ENCODE results near the gene TDRD9.
A peak's percentile ranks its signal among the peaks of the same experiment; 100 is the strongest.

The TDRD9 gene

GRCh38 chr14:104064003-104064402 lies 135.7 kb downstream of the TDRD9 start:
- Histone ChIP-seq H3K9ac (ENCODE audit: low read depth in 1 of 2, low read length in 2 of 2) (no peak overlapping the region), H3K36me3 (ENCODE audit: control insufficient read depth in 1 of 2, insufficient read depth in 2 of 2, low read length in 2 of 2) (no peaks in the 10 kb centered on the region), H3K27me3 (ENCODE audit: control insufficient read depth in 1 of 2, insufficient read depth in 2 of 2, low read length in 2 of 2) (no peaks in the 10 kb centered on the region), H3K4me1 (ENCODE audit: control insufficient read depth in 1 of 2, insufficient read depth in 2 of 2, low read length in 2 of 2) (no peaks in the 10 kb centered on the region), H3K27ac (ENCODE audit: low read depth, low read length) (no peak overlapping the region), H3K4me3 (ENCODE audit: low read depth in 1 of 2, low read length in 2 of 2) (no peak overlapping the region), H3K9me3 (ENCODE audit: control insufficient read depth in 1 of 2, low read length in 2 of 2) (peaks cover 10 to 15% of the 10 kb centered on the region in 2 donors)

GRCh38 chr14:104066279-104066678 lies 138.0 kb downstream of the TDRD9 start:
- H3K27me3 ChIP-seq (ENCODE audit: control insufficient read depth in 1 of 2, insufficient read depth in 2 of 2, low read length in 2 of 2): peaks cover 0 to 3% of the 10 kb centered on the region in 2 donors
- peaks cover 10 to 15% of the 10 kb centered on the region in 2 donors for H3K9me3 ChIP-seq (ENCODE audit: control insufficient read depth in 1 of 2, low read length in 2 of 2)
- H3K9ac ChIP-seq (ENCODE audit: low read depth in 1 of 2, low read length in 2 of 2): no peak overlapping the region
- H3K36me3 ChIP-seq (ENCODE audit: control insufficient read depth in 1 of 2, insufficient read depth in 2 of 2, low read length in 2 of 2): no peaks in the 10 kb centered on the region
- no peak overlapping the region for H3K4me3 ChIP-seq (ENCODE audit: low read depth in 1 of 2, low read length in 2 of 2)
- no peaks in the 10 kb centered on the region for H3K4me1 ChIP-seq (ENCODE audit: control insufficient read depth in 1 of 2, insufficient read depth in 2 of 2, low read length in 2 of 2)
- no peak overlapping the region for H3K27ac ChIP-seq (ENCODE audit: low read depth, low read length)

- H3K27me3 ChIP-seq (ENCODE audit: control insufficient read depth in 1 of 2, insufficient read depth in 2 of 2, low read length in 2 of 2): peaks cover 0 to 3% of the 10 kb centered on the region in 2 donors
- no peak overlapping the region for H3K9ac ChIP-seq (ENCODE audit: low read depth in 1 of 2, low read length in 2 of 2)
- no peaks in the 10 kb centered on the region for H3K4me1 ChIP-seq (ENCODE audit: control insufficient read depth in 1 of 2, insufficient read depth in 2 of 2, low read length in 2 of 2)
- no peak overlapping the region for H3K27ac ChIP-seq (ENCODE audit: low read depth, low read length)
- no peaks in the 10 kb centered on the region for H3K36me3 ChIP-seq (ENCODE audit: control insufficient read depth in 1 of 2, insufficient read depth in 2 of 2, low read length in 2 of 2)
- no peak overlapping the region for H3K4me3 ChIP-seq (ENCODE audit: low read depth in 1 of 2, low read length in 2 of 2)
- H3K9me3 ChIP-seq (ENCODE audit: control insufficient read depth in 1 of 2, low read length in 2 of 2): peaks cover 10 to 15% of the 10 kb centered on the region in 2 donors
Measured at GRCh38 chr14:104066719-104067295, 138.6 kb downstream of the TDRD9 start.

DNA sequence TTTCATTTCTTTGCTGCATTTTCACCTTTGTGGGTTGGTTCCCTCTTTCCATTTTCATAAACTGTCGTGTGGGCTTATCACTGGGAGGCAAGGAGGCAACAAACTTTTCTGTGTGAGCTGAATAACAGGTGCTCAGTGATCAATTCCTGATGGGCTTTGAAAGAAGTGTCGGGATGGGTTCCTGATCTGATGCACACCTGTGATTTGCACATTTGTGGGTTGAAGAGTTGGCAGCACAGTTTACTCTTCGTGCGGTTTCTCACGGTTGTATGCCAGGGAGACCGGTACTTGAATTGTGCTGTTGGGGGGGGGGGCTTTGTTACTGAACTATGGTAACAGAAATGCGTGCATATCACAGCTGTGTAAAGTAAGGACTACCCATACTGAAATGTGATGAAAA lies 141.3 kb downstream of the TDRD9 start:
- Histone ChIP-seq H3K4me1 (ENCODE audit: control insufficient read depth in 1 of 2, insufficient read depth in 2 of 2, low read length in 2 of 2) (no peaks in the 10 kb centered on the region), H3K9me3 (ENCODE audit: control insufficient read depth in 1 of 2, low read length in 2 of 2) (peaks cover 16 to 24% of the 10 kb centered on the region in 2 donors)

GRCh38 chr14:104072586-104072985 lies 144.3 kb downstream of the TDRD9 start:
- Histone ChIP-seq H3K27me3 (ENCODE audit: control insufficient read depth in 1 of 2, insufficient read depth in 2 of 2, low read length in 2 of 2) (peaks cover 0 to 3% of the 10 kb centered on the region in 2 donors), H3K4me1 (ENCODE audit: control insufficient read depth in 1 of 2, insufficient read depth in 2 of 2, low read length in 2 of 2) (no peaks in the 10 kb centered on the region), H3K27ac (ENCODE audit: low read depth, low read length) (no peak overlapping the region), H3K9ac (ENCODE audit: low read depth in 1 of 2, low read length in 2 of 2) (no peak overlapping the region), H3K9me3 (ENCODE audit: control insufficient read depth in 1 of 2, low read length in 2 of 2) (peaks cover 7 to 11% of the 10 kb centered on the region in 2 donors), H3K4me3 (ENCODE audit: low read depth in 1 of 2, low read length in 2 of 2) (no peak overlapping the region), H3K36me3 (ENCODE audit: control insufficient read depth in 1 of 2, insufficient read depth in 2 of 2, low read length in 2 of 2) (no peaks in the 10 kb centered on the region)

More for the DNA sequence above, 141.3 kb downstream of the TDRD9 start:
- H3K27me3 ChIP-seq (ENCODE audit: control insufficient read depth in 1 of 2, insufficient read depth in 2 of 2, low read length in 2 of 2): peaks cover 0 to 3% of the 10 kb centered on the region in 2 donors
- H3K4me3 ChIP-seq (ENCODE audit: low read depth in 1 of 2, low read length in 2 of 2): no peak overlapping the region
- H3K36me3 ChIP-seq (ENCODE audit: control insufficient read depth in 1 of 2, insufficient read depth in 2 of 2, low read length in 2 of 2): no peaks in the 10 kb centered on the region
- no peak overlapping the region for H3K27ac ChIP-seq (ENCODE audit: low read depth, low read length)
- no peak overlapping the region for H3K9ac ChIP-seq (ENCODE audit: low read depth in 1 of 2, low read length in 2 of 2)

- no peak overlapping the region for H3K27ac ChIP-seq (ENCODE audit: low read depth, low read length)
- H3K4me3 ChIP-seq (ENCODE audit: low read depth in 1 of 2, low read length in 2 of 2): no peak overlapping the region
- peaks cover 0 to 5% of the 10 kb centered on the region in 2 donors for H3K4me1 ChIP-seq (ENCODE audit: control insufficient read depth in 1 of 2, insufficient read depth in 2 of 2, low read length in 2 of 2)
- peaks cover 7 to 9% of the 10 kb centered on the region in 2 donors for H3K9me3 ChIP-seq (ENCODE audit: control insufficient read depth in 1 of 2, low read length in 2 of 2)
- H3K27me3 ChIP-seq (ENCODE audit: control insufficient read depth in 1 of 2, insufficient read depth in 2 of 2, low read length in 2 of 2): peaks cover 0 to 3% of the 10 kb centered on the region in 2 donors
- no peak overlapping the region for H3K9ac ChIP-seq (ENCODE audit: low read depth in 1 of 2, low read length in 2 of 2)
- no peaks in the 10 kb centered on the region for H3K36me3 ChIP-seq (ENCODE audit: control insufficient read depth in 1 of 2, insufficient read depth in 2 of 2, low read length in 2 of 2)
Measured at GRCh38 chr14:104073764-104074163, 145.5 kb downstream of the TDRD9 start.

GRCh38 chr14:104075530-104076151 lies 147.4 kb downstream of the TDRD9 start:
- Histone ChIP-seq H3K9ac (ENCODE audit: low read depth in 1 of 2, low read length in 2 of 2) (no peak overlapping the region), H3K27ac (ENCODE audit: low read depth, low read length) (no peak overlapping the region), H3K4me3 (ENCODE audit: low read depth in 1 of 2, low read length in 2 of 2) (no peak overlapping the region), H3K4me1 (ENCODE audit: control insufficient read depth in 1 of 2, insufficient read depth in 2 of 2, low read length in 2 of 2) (peaks cover 2 to 8% of the 10 kb centered on the region in 2 donors), H3K27me3 (ENCODE audit: control insufficient read depth in 1 of 2, insufficient read depth in 2 of 2, low read length in 2 of 2) (no peaks in the 10 kb centered on the region), H3K36me3 (ENCODE audit: control insufficient read depth in 1 of 2, insufficient read depth in 2 of 2, low read length in 2 of 2) (no peaks in the 10 kb centered on the region), H3K9me3 (ENCODE audit: control insufficient read depth in 1 of 2, low read length in 2 of 2) (peaks cover 7 to 9% of the 10 kb centered on the region in 2 donors)

DNA sequence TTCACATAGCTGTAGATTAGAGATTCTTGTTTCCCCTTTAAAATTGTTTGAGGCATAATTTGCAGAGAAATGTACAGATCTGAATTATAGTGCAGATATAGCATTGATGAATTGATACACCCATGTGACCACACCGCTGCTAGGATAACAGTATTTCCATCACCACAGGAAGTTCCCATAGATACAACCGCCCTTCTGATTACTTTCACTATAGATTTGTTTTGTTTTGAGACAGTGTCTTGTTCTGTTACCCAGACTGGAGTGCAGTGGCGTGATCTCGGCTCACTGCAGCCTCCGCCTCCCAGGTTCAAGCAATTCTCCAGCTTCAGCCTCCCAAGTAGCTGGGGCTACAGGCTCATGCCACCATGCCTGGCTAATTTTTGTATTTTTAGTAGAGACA lies 148.5 kb downstream of the TDRD9 start:
- no peak overlapping the region for H3K9ac ChIP-seq (ENCODE audit: low read depth in 1 of 2, low read length in 2 of 2)
- no peak overlapping the region for H3K27ac ChIP-seq (ENCODE audit: low read depth, low read length)
- peaks cover 7 to 9% of the 10 kb centered on the region in 2 donors for H3K9me3 ChIP-seq (ENCODE audit: control insufficient read depth in 1 of 2, low read length in 2 of 2)

DNA sequence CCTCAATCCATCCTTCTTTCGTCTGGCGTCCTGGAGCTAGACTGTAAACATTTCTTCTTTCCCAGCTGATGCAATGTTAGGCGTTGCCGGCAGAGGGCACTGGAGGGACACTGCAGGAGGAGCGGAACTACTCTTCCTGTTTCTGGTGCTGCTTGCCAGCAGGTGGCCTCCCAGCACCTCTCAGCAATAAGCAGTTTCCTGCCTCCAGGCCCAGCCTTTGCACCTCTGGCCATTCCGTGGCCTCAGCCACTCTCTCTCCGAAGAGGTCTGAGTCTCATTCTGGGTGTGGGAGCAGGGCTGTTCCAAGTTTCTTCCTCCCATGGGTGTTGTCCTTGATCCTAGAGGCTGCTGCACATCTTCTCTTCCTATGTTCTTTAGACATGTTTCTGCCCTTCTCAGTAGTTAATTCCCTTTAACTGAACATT lies 149.8 kb downstream of the TDRD9 start:
- Histone ChIP-seq H3K4me1 (ENCODE audit: control insufficient read depth in 1 of 2, insufficient read depth in 2 of 2, low read length in 2 of 2) (peaks cover 26 to 31% of the 10 kb centered on the region in 2 donors), H3K9me3 (ENCODE audit: control insufficient read depth in 1 of 2, low read length in 2 of 2) (peaks cover 7 to 9% of the 10 kb centered on the region in 2 donors), H3K27me3 (ENCODE audit: control insufficient read depth in 1 of 2, insufficient read depth in 2 of 2, low read length in 2 of 2) (no peaks in the 10 kb centered on the region), H3K36me3 (ENCODE audit: control insufficient read depth in 1 of 2, insufficient read depth in 2 of 2, low read length in 2 of 2) (no peaks in the 10 kb centered on the region), H3K4me3 (ENCODE audit: low read depth in 1 of 2, low read length in 2 of 2) (no peak overlapping the region), H3K9ac (ENCODE audit: low read depth in 1 of 2, low read length in 2 of 2) (no peak overlapping the region), H3K27ac (ENCODE audit: low read depth, low read length) (no peak overlapping the region)

More for the DNA sequence above, 148.5 kb downstream of the TDRD9 start:
- Histone ChIP-seq H3K27me3 (ENCODE audit: control insufficient read depth in 1 of 2, insufficient read depth in 2 of 2, low read length in 2 of 2) (no peaks in the 10 kb centered on the region), H3K36me3 (ENCODE audit: control insufficient read depth in 1 of 2, insufficient read depth in 2 of 2, low read length in 2 of 2) (no peaks in the 10 kb centered on the region), H3K4me3 (ENCODE audit: low read depth in 1 of 2, low read length in 2 of 2) (no peak overlapping the region), H3K4me1 (ENCODE audit: control insufficient read depth in 1 of 2, insufficient read depth in 2 of 2, low read length in 2 of 2) (peaks cover 13 to 19% of the 10 kb centered on the region in 2 donors)

DNA sequence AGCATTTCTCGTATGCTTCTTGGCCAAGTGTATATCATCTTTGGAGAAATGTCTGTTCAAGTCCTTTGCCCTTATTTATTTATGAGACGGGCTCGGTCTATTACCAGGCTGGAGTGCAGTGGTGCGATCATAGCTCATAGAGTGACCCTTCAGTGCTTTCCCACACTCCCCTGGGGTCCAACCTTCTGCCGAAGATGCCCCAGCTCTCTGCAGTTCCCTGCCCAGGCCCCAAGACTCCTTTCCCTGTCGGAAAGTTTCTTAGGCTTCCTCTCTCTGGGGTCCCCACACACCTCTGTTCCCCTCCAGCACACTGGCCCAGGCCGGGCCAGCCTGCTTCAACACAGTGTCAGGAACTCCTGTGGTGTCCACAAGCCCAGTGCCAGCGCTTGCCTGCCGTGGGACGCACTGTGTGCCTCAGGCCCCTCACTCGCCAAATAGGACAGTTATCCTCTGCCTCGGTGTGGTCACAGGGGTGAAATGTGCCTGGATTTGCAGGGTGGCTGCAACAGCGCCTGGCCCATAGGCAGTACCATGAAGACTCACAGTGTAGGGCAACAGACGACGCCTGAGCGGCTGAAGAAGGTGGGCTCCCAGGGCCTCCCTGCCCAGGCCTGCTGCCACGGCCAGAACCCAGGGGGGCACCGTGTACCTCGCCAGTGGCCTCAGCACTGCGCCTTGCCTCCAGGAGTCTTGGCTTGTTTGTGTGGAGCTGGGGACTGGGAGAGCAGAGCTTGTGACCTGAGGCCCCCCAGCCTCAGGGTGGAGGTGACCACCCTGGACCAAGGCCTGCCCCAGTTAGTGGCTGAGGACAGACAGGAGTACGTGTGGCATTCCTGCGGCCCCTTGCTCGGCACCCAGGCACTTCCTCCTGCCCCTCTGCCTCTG lies 152.4 kb downstream of the TDRD9 start:
- peaks cover 39 to 47% of the 10 kb centered on the region in 2 donors for H3K4me1 ChIP-seq (ENCODE audit: control insufficient read depth in 1 of 2, insufficient read depth in 2 of 2, low read length in 2 of 2)
- H3K9ac ChIP-seq (ENCODE audit: low read depth in 1 of 2, low read length in 2 of 2): peak overlapping the region in 1 of 2 donors; percentile 26
- no peaks in the 10 kb centered on the region for H3K9me3 ChIP-seq (ENCODE audit: control insufficient read depth in 1 of 2, low read length in 2 of 2)
- H3K27me3 ChIP-seq (ENCODE audit: control insufficient read depth in 1 of 2, insufficient read depth in 2 of 2, low read length in 2 of 2): no peaks in the 10 kb centered on the region
- H3K36me3 ChIP-seq (ENCODE audit: control insufficient read depth in 1 of 2, insufficient read depth in 2 of 2, low read length in 2 of 2): no peaks in the 10 kb centered on the region
- H3K4me3 ChIP-seq (ENCODE audit: low read depth in 1 of 2, low read length in 2 of 2): no peak overlapping the region
- no peak overlapping the region for H3K27ac ChIP-seq (ENCODE audit: low read depth, low read length)

Data from duodenal mucosa (tissue), 2 donors.